H54 (cell line): ENCODE results near the gene ABCC10.
"Not testable (repeated sequence)": the region's sequence is repeated elsewhere in the genome, so short reads cannot be mapped to it uniquely, and the experiment has no call there.

ENCODE experiments used
- DNase-seq: peaks from one replicate; pipeline ENCODE4 v3.0.0; 2011; ENCODE audit warnings: low spot score, mixed read lengths; ENCODE audit not compliant: insufficient read length
- FAIRE-seq: peaks from 3 replicates; lab custom pipeline; 2011; peaks lifted over from hg19 to GRCh38; lab: Jason Lieb, UNC
- POLR2A ChIP-seq: IDR thresholded peaks from 2 replicates; pipeline ENCODE4 v1.6.1; 2011; ENCODE audit warnings: low read depth, mild to moderate bottlenecking, low read length

ABCC10 gene

DNA sequence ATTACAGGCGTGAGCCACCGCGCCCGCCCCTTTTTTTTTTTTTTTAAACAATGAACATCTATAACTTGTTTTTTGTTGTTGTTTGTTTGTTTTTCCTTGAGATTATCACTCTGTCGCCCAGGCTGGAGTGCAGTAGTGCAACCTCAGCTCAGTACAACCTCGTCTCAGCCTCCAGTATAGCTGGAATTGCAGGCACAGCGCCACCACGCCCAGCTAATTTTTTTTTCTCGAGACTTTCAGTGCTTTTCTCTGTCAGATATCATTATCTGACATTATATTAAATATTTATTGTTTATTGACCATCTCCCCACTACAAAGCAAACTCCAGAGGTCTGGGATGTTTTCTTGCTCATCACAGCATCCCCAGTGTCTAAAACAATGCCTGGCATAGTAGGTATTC lies 30.3 kb downstream of the ABCC10 start:
- DNase-seq (no peak), FAIRE-seq (no peak)
- no peak for TF ChIP-seq POLR2A

DNA sequence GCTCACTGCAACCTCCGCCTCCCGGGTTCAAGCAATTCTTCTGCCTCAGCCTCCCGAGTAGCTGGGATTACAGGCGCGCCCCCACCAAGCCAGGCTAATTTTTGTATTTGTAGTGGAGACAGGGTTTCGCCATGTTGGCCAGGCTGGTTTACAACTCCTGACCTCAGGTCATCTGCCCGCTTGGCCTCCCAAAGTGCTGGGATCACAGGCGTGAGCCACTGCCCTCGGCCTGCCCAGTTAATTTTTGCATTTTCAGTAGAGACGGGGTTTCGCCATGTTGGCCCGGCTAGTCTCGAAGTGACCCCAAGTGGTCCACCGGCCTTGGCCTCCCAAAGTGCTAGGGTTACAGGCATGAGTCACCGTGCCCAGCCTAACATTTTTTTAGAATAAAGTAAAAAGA lies 30.8 kb downstream of the ABCC10 start:
- FAIRE-seq, DNase-seq: not testable (repeated sequence)

GRCh38 chr6:43459535-43459934 lies 32.2 kb downstream of the ABCC10 start:
- FAIRE-seq (no peak), DNase-seq (no peak)
- no peak for TF ChIP-seq POLR2A

DNA sequence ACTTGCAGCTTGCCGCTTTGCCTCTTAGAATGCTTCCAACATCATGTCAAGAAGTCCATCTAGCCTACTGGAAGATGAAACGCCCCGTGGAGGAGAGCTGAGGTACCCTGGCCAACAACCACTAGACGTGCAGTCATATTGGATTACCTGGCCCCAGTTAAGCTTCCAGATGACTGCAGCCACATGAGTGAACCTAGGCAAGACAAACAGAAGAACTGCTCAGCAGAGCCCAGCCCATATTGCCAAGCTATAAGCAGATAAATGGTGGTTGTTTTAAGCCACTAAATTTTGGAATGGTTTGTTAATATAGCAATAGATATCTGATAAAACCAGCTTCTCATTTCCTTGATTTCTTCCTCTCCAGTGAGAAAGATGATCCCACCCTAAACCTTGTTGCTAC lies 32.7 kb downstream of the ABCC10 start:
- no peak for FAIRE-seq

DNA sequence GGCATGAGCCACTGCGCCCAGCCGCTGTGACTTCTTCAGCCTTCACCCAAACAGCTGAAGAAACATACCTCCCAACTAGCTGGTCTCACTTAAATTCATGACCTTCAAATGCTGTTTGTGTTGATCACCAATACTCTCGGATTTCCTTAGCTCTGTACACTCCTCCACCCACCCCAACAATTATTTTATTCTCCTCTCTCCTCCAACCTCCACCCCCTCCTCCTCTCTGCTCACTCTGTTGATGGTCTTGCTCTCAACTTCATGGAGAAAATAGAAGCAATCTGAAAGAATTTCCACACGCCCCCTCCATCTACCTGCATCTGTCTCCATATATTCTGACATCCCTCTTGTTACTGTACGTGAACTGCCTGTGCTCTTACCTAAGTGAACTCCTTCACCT lies 34.6 kb downstream of the ABCC10 start:
- FAIRE-seq (no peak), DNase-seq (no peak)

More for the DNA sequence above, 32.7 kb downstream of the ABCC10 start:
- TF ChIP-seq POLR2A: no peak
- no peak for DNase-seq

GRCh38 chr6:43464337-43464736 lies 37.0 kb downstream of the ABCC10 start:
- DNase-seq (no peak), FAIRE-seq (no peak)
- TF ChIP-seq POLR2A: no peak

More for the DNA sequence above, 34.6 kb downstream of the ABCC10 start:
- no peak for TF ChIP-seq POLR2A

DNA sequence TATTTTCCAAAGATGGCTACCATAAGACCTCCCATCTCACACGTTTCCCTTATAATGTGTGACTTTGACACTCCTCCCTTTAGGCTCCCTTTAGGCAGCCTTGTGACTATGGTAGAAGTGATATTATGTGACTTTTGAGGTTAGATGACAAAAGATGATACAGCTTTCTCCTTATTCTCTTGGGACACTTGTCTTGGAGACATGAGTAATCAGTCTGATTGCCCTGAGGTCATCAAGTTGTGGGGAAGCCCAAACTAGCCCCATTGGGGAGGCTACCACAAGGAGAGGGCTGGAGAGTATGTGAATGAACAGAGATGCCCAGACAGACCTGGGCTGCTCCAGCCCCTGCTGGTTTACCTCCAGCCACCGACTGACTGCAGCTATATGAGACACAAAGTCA lies 38.6 kb downstream of the ABCC10 start:
- FAIRE-seq (no peak), DNase-seq (no peak)
- no peak for TF ChIP-seq POLR2A

DNA sequence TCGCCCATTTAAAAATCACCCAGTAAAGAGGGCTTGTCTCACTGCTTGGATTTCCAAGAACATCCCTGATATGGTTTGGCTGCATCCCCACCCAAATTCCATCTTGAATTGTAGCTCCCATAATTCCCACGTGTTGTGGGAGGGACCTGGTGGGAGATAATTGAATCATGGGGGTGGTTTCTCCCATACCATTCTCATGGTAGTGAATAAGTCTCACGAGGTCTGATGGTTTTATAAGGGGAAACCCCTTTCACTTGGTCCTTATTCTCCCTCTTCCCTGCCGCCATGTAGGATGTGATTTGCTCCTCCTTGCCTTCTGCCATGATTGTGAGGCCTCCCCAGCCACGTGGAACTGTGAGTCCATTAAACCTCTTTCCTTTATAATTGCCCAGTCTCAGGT lies 39.9 kb downstream of the ABCC10 start:
- DNase-seq, FAIRE-seq: not testable (repeated sequence)

GRCh38 chr6:43467752-43468151 lies 40.4 kb downstream of the ABCC10 start:
- no peak for DNase-seq
- no peak for FAIRE-seq
- TF ChIP-seq POLR2A: no peak

DNA sequence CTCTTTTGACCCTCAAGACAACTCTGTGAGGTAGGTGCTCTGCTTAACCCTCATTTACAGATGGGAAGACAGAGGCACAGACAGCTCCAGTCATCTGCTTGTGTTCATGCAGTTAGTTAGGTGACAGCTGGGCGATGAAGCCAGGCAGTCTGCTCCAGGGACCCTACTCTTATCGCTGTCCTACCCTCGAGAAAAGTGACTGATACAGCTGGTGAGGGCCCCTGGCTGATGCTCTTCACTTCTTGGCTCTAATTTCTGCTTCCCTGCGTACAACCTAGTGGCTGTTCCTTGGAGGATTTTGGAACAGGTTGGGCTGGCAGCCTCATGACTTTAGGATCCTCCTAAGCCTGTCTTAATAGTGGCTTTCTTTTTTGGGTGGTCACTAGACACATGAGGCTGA lies 40.9 kb downstream of the ABCC10 start:
- TF ChIP-seq POLR2A: no peak
- FAIRE-seq (no peak), DNase-seq (no peak)

- DNase-seq: no peak
- FAIRE-seq: no peak
These were observed 41.7 kb downstream of the ABCC10 start for GRCh38 chr6:43468748-43469681.

GRCh38 chr6:43469947-43470346 lies 42.6 kb downstream of the ABCC10 start:
- no peak for DNase-seq
- no peak for FAIRE-seq
- no peak for TF ChIP-seq POLR2A

More at GRCh38 chr6:43468748-43469681, 41.7 kb downstream of the ABCC10 start:
- no peak for TF ChIP-seq POLR2A

DNA sequence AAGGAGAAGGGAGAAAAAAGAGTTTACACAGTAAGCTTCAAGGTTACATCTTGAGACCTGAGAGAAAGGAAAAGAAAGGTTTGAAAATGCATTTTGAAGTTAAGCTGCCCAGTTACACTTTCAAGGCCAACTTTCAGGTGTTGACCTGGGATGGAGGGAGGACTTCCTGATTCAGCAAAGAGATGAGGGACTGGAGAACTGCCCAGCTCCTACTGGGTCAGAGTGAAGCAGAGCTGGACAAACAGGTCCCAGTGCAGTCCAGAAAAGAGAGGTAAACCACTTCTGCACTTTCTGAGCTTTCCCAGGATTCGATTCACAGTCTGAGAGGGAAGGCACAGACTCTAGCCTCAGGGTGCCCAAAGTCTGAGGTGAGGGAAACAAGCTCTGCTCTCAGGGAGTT lies 44.1 kb downstream of the ABCC10 start:
- DNase-seq: no peak
- FAIRE-seq: no peak
- TF ChIP-seq POLR2A: no peak

GRCh38 chr6:43472515-43472914 lies 45.2 kb downstream of the ABCC10 start:
- FAIRE-seq: no peak
- no peak for TF ChIP-seq POLR2A
- DNase-seq: no peak

GRCh38 chr6:43475516-43475915 lies 48.2 kb downstream of the ABCC10 start:
- no peak for DNase-seq
- FAIRE-seq: no peak
- no peak for TF ChIP-seq POLR2A

DNA sequence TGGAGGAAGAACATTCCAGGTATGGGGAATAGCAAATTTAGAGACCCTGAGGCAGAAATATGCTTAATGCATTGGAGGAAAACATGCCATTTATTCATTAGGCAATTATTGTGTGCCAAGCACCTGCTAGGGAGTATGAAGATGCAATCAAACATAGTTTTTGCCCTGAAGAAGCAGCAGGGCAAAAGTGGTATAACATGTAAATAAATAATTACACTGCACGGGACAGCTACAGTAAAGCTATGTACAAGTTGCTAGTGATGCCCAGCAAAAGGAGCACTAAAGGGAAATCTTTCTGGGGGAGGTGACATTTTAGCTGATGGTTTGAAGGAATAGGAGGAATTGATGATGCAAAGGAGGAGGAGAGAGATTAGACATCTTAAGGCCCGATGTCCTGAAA lies 49.4 kb downstream of the ABCC10 start:
- no peak for DNase-seq
- no peak for TF ChIP-seq POLR2A
- no peak for FAIRE-seq
